Gastrocnemius medialis (tissue), 4 donors: ENCODE data around the gene TAS2R40. TPM values are rescaled to one million over a fixed set of nuclear protein-coding genes. Genes with fewer than 3 reads are reported as not detected.

Experiments
- ATAC-seq, 2 donors: fragments of 150-250 bp; one replicate each; pipeline ENCODE4 v1.9.1; 2016
- DNase-seq, 2 donors: peaks; one replicate each; pipeline ENCODE4 v3.0.0-alpha.2; 2019
- H3K27ac ChIP-seq, 4 donors: fragments of 200-600 bp; sonication (generic); 1 replicate in 1 of 4; 2 replicates in 3 of 4; pipeline ENCODE4 v1.5.1; 2016 to 2018; ENCODE audit warnings: mild to moderate bottlenecking in 2 of 4, moderate library complexity in 1 of 4
- H3K27me3 ChIP-seq, 3 donors: fragments of 200-600 bp; sonication (generic) in 2 of 3; 1 replicate in 1 of 3; 2 replicates in 2 of 3; pipeline versions ENCODE4 v1.5.1 to v1.6.0; 2016 to 2019; ENCODE audit warnings: mild to moderate bottlenecking in 1 of 3, moderate library complexity in 1 of 3
- H3K36me3 ChIP-seq, 2 donors: fragments of 200-600 bp; sonication (generic) in 1 of 2; one replicate each; pipeline ENCODE4 v1.5.1; 2017 to 2018
- H3K4me1 ChIP-seq, 2 donors: fragments of 200-600 bp; sonication (generic) in 1 of 2; one replicate each; pipeline ENCODE4 v1.5.1; 2016 to 2017; ENCODE audit warnings: mild to moderate bottlenecking in 2 of 2
- H3K4me3 ChIP-seq, 4 donors: fragments of 200-600 bp; sonication (generic) in 3 of 4; 1 replicate in 1 of 4; 2 replicates in 3 of 4; pipeline ENCODE4 v1.5.1; 2016 to 2019; ENCODE audit warnings: mild to moderate bottlenecking in 2 of 4
- H3K9me3 ChIP-seq, 3 donors: fragments of 200-600 bp; sonication (generic) in 2 of 3; 1 replicate in 1 of 3; 2 replicates in 2 of 3; pipeline ENCODE4 v1.5.1; 2016 to 2019
- CTCF ChIP-seq, 5 experiments: fragments of 450-650 bp in 3 of 5; fragments of 200-600 bp in 2 of 5; sonication (generic) in 2 of 5; IDR thresholded peaks in 4 of 5; conservative IDR thresholded peaks in 1 of 5; 1 replicate in 4 of 5; 2 replicates in 1 of 5; pipeline ENCODE4 v1.5.1; 2016 to 2019; ENCODE audit warnings: antibody characterized with exemption in 5 of 5, mild to moderate bottlenecking in 3 of 5, moderate library complexity in 3 of 5
- POLR2A ChIP-seq, 2 donors: fragments of 450-650 bp; IDR thresholded peaks; one replicate each; pipeline ENCODE4 v1.6.1; 2017; ENCODE audit warnings: antibody characterized with exemption in 2 of 2, mild to moderate bottlenecking in 2 of 2, moderate library complexity in 2 of 2
- in situ Hi-C, 4 donors: fragments of 200-750 bp; cut with MboI; loops; one replicate each; pipeline versions ENCODE4 v1.15.0 to v1.8.0; 2017; ENCODE audit warnings: low sequenced_read_pairs in 4 of 4
- intact Hi-C: fragments of 100-400 bp; cut with DNase I; formaldehyde crosslinking; loops from one replicate; pipeline ENCODE4 v1.15.1; 2023; ENCODE audit warnings: low total_unique reads
- total RNA-seq, 4 donors: library from RNA; depleted of rRNA; stranded (reverse); fragments of >200 nt; gene quantifications; one replicate each; pipeline versions ENCODE4 v1.1.0 to v1.2.3, GENCODE V29; 2016

TAS2R40 gene
- total RNA-seq, 4 donors from 2014 or later, result not detected

GRCh38 chr7:143238289-143238980 lies 16.6 kb downstream of the TAS2R40 start:
- Histone ChIP-seq H3K4me1 (peaks cover 0 to 4% of the 10 kb centered on the region in 2 donors), H3K4me3 (no peak overlapping the region), H3K27me3 (no peaks in the 10 kb centered on the region), H3K36me3 (no peaks in the 10 kb centered on the region), H3K9me3 (no peaks in the 10 kb centered on the region), H3K27ac (no peak overlapping the region)
- in situ Hi-C loops (no loop called here), intact Hi-C loops (no loop called here)
- no peak for DNase-seq
- ATAC-seq, result no peak
- no peak for TF ChIP-seq POLR2A (IDR thresholded peaks at IDR 0.05)
- no peak for TF ChIP-seq CTCF (IDR thresholded peaks at IDR 0.05 in 4 of 5, conservative IDR thresholded peaks at IDR 0.05 in 1 of 5)

GRCh38 chr7:143239813-143240212 lies 18.0 kb downstream of the TAS2R40 start:
- Histone ChIP-seq H3K27ac (no peak overlapping the region), H3K4me3 (no peak overlapping the region), H3K27me3 (no peaks in the 10 kb centered on the region), H3K36me3 (no peaks in the 10 kb centered on the region), H3K9me3 (no peaks in the 10 kb centered on the region), H3K4me1 (peaks cover 0 to 4% of the 10 kb centered on the region in 2 donors)
- intact Hi-C loops, result loop anchor here (1.0 to 5.0 kb wide), 2 partner anchors 65 to 177 kb away; no protein-coding TSS in a partner anchor
- TF ChIP-seq CTCF (IDR thresholded peaks at IDR 0.05 in 4 of 5, conservative IDR thresholded peaks at IDR 0.05 in 1 of 5) (no peak), POLR2A (IDR thresholded peaks at IDR 0.05) (no peak)
- ATAC-seq, result no peak
- in situ Hi-C loops, result loop anchor here in 3 of 4 donors (5.0 to 10.0 kb wide), 3 partner anchors 165 to 175 kb away; partner anchors contain the start of gene EPHA1 (in 1 of the 3)
- no peak for DNase-seq

- TF ChIP-seq CTCF (IDR thresholded peaks at IDR 0.05 in 4 of 5, conservative IDR thresholded peaks at IDR 0.05 in 1 of 5), result peak; percentile 82 to 96 (median 87)
- no peak for TF ChIP-seq POLR2A (IDR thresholded peaks at IDR 0.05)
- in situ Hi-C loops (loop anchor here in 3 of 4 donors (5.0 to 10.0 kb wide), 3 partner anchors 164 to 174 kb away; partner anchors contain the start of gene EPHA1 (in 1 of the 3)), intact Hi-C loops (loop anchor here (1.0 to 5.0 kb wide), 2 partner anchors 65 to 177 kb away; no protein-coding TSS in a partner anchor)
- Histone ChIP-seq H3K27ac (no peak overlapping the region), H3K4me3 (no peak overlapping the region), H3K4me1 (peaks cover 0 to 4% of the 10 kb centered on the region in 2 donors), H3K36me3 (no peaks in the 10 kb centered on the region), H3K9me3 (no peaks in the 10 kb centered on the region), H3K27me3 (no peaks in the 10 kb centered on the region)
- DNase-seq, result peak; percentile 43 to 56
- peak; percentile 87 to 92 for ATAC-seq
These were observed 18.7 kb downstream of the TAS2R40 start for GRCh38 chr7:143240291-143241168.

GRCh38 chr7:143242306-143242705 lies 20.5 kb downstream of the TAS2R40 start:
- TF ChIP-seq POLR2A (IDR thresholded peaks at IDR 0.05) (no peak), CTCF (IDR thresholded peaks at IDR 0.05 in 4 of 5, conservative IDR thresholded peaks at IDR 0.05 in 1 of 5) (no peak)
- H3K4me3 ChIP-seq, result no peak overlapping the region
- no peaks in the 10 kb centered on the region for H3K9me3 ChIP-seq
- no peak for ATAC-seq
- H3K27me3 ChIP-seq, result no peaks in the 10 kb centered on the region
- no peak overlapping the region for H3K27ac ChIP-seq
- intact Hi-C loops (loop anchor here (5.0 kb wide), 1 partner anchor 175 kb away; no protein-coding TSS in a partner anchor), in situ Hi-C loops (loop anchor here in 3 of 4 donors (5.0 to 10.0 kb wide), 3 partner anchors 162 to 172 kb away; partner anchors contain the start of gene EPHA1 (in 1 of the 3))
- H3K36me3 ChIP-seq, result no peaks in the 10 kb centered on the region
- peaks cover 0 to 4% of the 10 kb centered on the region in 2 donors for H3K4me1 ChIP-seq
- DNase-seq, result no peak
